ENCODE data around the gene FAF1.

DNA sequence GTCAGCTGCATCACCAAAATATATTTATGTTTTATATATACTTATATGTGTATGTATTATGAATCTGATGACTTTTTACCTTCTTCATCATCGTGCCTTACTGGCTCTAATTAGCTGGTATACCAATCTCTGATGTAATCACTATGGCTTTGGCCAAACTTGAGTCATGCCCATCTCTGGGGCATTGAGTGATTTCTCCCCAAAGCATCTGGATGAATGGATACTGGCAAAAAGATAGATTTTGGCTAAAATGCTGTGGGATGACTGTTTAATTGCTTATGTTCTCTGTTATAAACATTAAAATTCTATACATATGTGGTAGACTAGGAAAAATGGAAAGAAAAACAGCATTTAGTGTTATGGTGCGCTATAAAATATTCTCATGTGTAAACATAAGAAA is 29.6 kb upstream of the FAF1 start:
- TF ChIP-seq EZH2 (IDR thresholded peaks at IDR 0.05; ENCODE audit: insufficient read depth, poor library complexity, severe bottlenecking) (no peak), EZH2phosphoT487 (IDR thresholded peaks at IDR 0.05; ENCODE audit: insufficient read depth, low read depth) (no peak)

Data from GM23248 (cell line).